Keratinocyte (primary cell): ENCODE results near the gene MFSD2A.

ENCODE experiments used
- EZH2 ChIP-seq: IDR thresholded peaks from one replicate; pipeline ENCODE4 v1.6.1; 2012; ENCODE audit warnings: inconsistent platforms, mild to moderate bottlenecking, low read length, moderate library complexity
- TF ChIP-seq, protein P1 (sequence below), 3 experiments: IDR thresholded peaks in 1 of 3; conservative IDR thresholded peaks in 1 of 3; optimal IDR thresholded peaks in 1 of 3; 2 replicates in 2 of 3; 3 replicates in 1 of 3; pipeline versions ENCODE3 to v1.5.1; 2011; ENCODE audit warnings: low read length in 3 of 3, mild to moderate bottlenecking in 3 of 3, moderate library complexity in 2 of 3, control low read depth in 1 of 3, inconsistent platforms in 1 of 3; ENCODE audit not compliant: insufficient read depth in 2 of 3; ENCODE audit errors: extremely low read depth in 1 of 3

DNA sequence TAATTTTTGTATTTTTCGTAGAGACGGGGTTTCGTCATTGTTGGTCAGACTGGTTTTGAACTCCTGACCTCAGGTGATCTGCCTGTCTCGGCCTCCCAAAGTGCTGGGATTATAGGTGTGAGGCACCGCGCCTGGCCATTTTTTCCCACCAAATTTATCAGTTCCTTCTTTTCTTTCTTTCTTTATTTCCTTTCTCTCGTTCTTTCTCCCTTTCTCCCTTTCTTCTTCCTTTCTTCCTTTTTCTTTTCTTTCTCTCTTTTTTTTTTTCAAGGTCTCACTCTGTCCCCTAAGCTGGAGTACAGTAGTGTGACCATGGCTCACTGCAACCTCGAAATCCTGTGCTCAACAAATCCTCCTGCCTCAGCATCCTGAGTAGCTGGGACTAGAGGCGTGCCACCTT is 26.4 kb downstream of the MFSD2A start:
- TF ChIP-seq, protein P1, sequence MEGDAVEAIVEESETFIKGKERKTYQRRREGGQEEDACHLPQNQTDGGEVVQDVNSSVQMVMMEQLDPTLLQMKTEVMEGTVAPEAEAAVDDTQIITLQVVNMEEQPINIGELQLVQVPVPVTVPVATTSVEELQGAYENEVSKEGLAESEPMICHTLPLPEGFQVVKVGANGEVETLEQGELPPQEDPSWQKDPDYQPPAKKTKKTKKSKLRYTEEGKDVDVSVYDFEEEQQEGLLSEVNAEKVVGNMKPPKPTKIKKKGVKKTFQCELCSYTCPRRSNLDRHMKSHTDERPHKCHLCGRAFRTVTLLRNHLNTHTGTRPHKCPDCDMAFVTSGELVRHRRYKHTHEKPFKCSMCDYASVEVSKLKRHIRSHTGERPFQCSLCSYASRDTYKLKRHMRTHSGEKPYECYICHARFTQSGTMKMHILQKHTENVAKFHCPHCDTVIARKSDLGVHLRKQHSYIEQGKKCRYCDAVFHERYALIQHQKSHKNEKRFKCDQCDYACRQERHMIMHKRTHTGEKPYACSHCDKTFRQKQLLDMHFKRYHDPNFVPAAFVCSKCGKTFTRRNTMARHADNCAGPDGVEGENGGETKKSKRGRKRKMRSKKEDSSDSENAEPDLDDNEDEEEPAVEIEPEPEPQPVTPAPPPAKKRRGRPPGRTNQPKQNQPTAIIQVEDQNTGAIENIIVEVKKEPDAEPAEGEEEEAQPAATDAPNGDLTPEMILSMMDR (optimal IDR thresholded peaks at IDR 0.05 in 1 of 3, IDR thresholded peaks at IDR 0.05 in 1 of 3, conservative IDR thresholded peaks at IDR 0.05 in 1 of 3; ENCODE audit: extremely low read depth in 1 of 3, insufficient read depth in 2 of 3, low read length in 3 of 3) = no peak
- TF ChIP-seq EZH2 = no peak
